SK-N-SH treated with all-trans-retinoic acid at 6 μM for 48 hours (cell line): Measurements from ENCODE around the gene SUSD4.

ENCODE experiments used
- ZFP3 ChIP-seq: fragments of 250-450 bp; sonication (Bioruptor Pico); IDR thresholded peaks from 2 replicates; pipeline ENCODE4 v1.5.0; 2020; ENCODE audit warnings: mild to moderate bottlenecking, moderate library complexity
- TF ChIP-seq, protein P1 (sequence below): fragments of 250-450 bp; sonication (Bioruptor Pico); IDR thresholded peaks from 2 replicates; pipeline ENCODE4 v1.8.0; 2021; ENCODE audit warnings: low read depth, mild to moderate bottlenecking, moderate library complexity, borderline replicate concordance

DNA sequence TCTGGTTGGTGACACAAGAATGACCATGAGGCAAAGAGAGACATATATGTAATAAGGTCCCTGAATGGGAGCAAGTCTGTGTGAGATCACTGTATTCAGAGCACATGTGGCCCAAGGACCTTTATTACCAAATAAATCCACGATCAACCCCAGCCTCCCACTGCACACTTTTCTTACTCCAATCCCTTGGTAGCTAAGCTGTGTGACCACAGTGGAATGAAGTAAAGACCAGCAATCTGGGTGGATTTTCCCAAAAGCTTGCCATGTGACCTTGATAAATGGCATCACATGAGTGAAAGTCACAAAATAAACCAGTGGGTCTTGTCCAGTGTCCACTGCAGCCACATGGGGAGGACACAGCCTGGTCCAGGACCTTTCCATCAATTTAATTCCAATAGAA is 184.2 kb downstream of the SUSD4 start:
- TF ChIP-seq, protein P1, sequence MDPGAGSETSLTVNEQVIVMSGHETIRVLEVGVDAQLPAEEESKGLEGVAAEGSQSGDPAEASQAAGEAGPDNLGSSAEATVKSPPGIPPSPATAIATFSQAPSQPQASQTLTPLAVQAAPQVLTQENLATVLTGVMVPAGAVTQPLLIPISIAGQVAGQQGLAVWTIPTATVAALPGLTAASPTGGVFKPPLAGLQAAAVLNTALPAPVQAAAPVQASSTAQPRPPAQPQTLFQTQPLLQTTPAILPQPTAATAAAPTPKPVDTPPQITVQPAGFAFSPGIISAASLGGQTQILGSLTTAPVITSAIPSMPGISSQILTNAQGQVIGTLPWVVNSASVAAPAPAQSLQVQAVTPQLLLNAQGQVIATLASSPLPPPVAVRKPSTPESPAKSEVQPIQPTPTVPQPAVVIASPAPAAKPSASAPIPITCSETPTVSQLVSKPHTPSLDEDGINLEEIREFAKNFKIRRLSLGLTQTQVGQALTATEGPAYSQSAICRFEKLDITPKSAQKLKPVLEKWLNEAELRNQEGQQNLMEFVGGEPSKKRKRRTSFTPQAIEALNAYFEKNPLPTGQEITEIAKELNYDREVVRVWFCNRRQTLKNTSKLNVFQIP (CRISPR knock-in tag) = no peak
- TF ChIP-seq ZFP3 (CRISPR knock-in tag) = no peak
